Adrenal gland (tissue), 12 donors: ENCODE results near the gene CRYAB. TPM values are rescaled to one million over a fixed set of nuclear protein-coding genes. Genes with fewer than 3 reads are reported as not detected.

Source experiments
- polyA plus RNA-seq, 3 donors: library from polyadenylated mRNA; stranded (reverse); fragments of 200-250 nt in 2 of 3; fragments of 350-450 nt in 1 of 3; fragmentation: Illumina TruSeq in 1 of 3; extraction: RNeasy Lipid Tissue Mini Kit (QIAGEN cat#74804) in 1 of 3; gene quantifications; one replicate each; pipeline ENCODE4 v1.2.3, GENCODE V29; 2013 to 2014
- small RNA-seq, 2 donors: library from RNA; depleted of rRNA; stranded (forward); fragments of <200 nt; gene quantifications; one replicate each; pipeline ENCODE3, GENCODE V24; 2016
- total RNA-seq, 9 donors: library from RNA; depleted of rRNA in 4 of 9; stranded (reverse); fragments of >200 nt in 4 of 9; fragments of 120-200 nt in 1 of 9; fragmentation: NEBNext Ultra II Directional in 1 of 9; extraction: Animal tissue kit (Norgen Biotek cat#: 25700) in 1 of 9; gene quantifications; one replicate each; pipeline versions ENCODE4 v1.1.0 to v1.2.4, GENCODE V29; 2013 to 2023
- donor health status: healthy with polysubstance abuse.
- donor health status: Bipolar disorder and iron deficiency.
- donor health status: DM: yes; HTN: yes; CAD: no.
- donor health status: DM: no; HTN: no; CAD: no.
- donor health status: DM: no; HTN: no; CAD: no.
- donor health status: DM: yes; HTN: yes; CAD: no.

Gene CRYAB
- total and polyA plus RNA-seq, 12 donors, result 6.8 to 108 (median 66.5) TPM

Small RNA genes within 50 kb of the gene (small RNA-seq; reads per million reads assigned to genes)
- gene C11orf52, result 0 reads per million in 2 donors
- gene GNG5P3, result 0 reads per million in 2 donors
- gene RNA5SP351, result 0 reads per million in 2 donors
- 0.12 to 0.17 reads per million in 2 donors for gene RPL37AP8

Other genes with a start within 250 kb of the CRYAB start
- 10 to 100 TPM; 16.8 to 58.1 (median 33.4) TPM for gene PPP2R1B, start 145.4 kb downstream of the CRYAB start, total RNA-seq
- 10 to 100 TPM; 10.3 to 37.7 (median 12.8) TPM for gene PPP2R1B, start 145.4 kb downstream of the CRYAB start, polyA plus RNA-seq
- gene ALG9, start 40.2 kb downstream of the CRYAB start, total RNA-seq, result 10 to 100 TPM; 23.6 to 40.7 (median 30.1) TPM
- 10 to 100 TPM; 43.8 to 53.6 (median 50.6) TPM for gene ALG9, start 40.2 kb downstream of the CRYAB start, polyA plus RNA-seq
- gene FDXACB1, start 32.6 kb downstream of the CRYAB start, total RNA-seq, result 1 to 10 TPM; 2.3 to 6.3 (median 3.9) TPM
- 1 to 10 TPM; 2.6 to 4.2 (median 3.5) TPM for gene FDXACB1, start 32.6 kb downstream of the CRYAB start, polyA plus RNA-seq
- 10 to 100 TPM; 26.6 to 60.7 (median 37.3) TPM for gene CFAP68, start 32.2 kb downstream of the CRYAB start, total RNA-seq
- gene CFAP68, start 32.2 kb downstream of the CRYAB start, polyA plus RNA-seq, result 10 to 100 TPM; 46.5 to 80.4 (median 59.6) TPM
- 1 to 10 TPM in 4 of 9 donors, under 1 TPM in 3, not detected in 2; 0.55 to 2.3 (median 1.2) TPM for gene HSPB2, start 964 bp upstream of the CRYAB start, total RNA-seq
- gene HSPB2, start 964 bp upstream of the CRYAB start, polyA plus RNA-seq, result 1 to 10 TPM in 2 of 3 donors, under 1 TPM in 1; 0.51 to 6.1 (median 3.9) TPM
- 1 to 10 TPM in 5 of 9 donors, under 1 TPM in 2, not detected in 2; 0.53 to 4.2 (median 2.5) TPM for gene C11orf52, start 7.1 kb upstream of the CRYAB start, total RNA-seq
- 1 to 10 TPM in 2 of 3 donors, under 1 TPM in 1; 0.68 to 1.9 (median 1.7) TPM for gene C11orf52, start 7.1 kb upstream of the CRYAB start, polyA plus RNA-seq
- gene DIXDC1, start 25.6 kb upstream of the CRYAB start, total RNA-seq, result 10 to 100 TPM; 14.8 to 56.0 (median 46.5) TPM
- gene DIXDC1, start 25.6 kb upstream of the CRYAB start, polyA plus RNA-seq, result 10 to 100 TPM in 2 of 3 donors, 1 to 10 TPM in 1; 7.9 to 30.1 (median 11.5) TPM
- 10 to 100 TPM; 18.9 to 95.1 (median 28.7) TPM for gene DLAT, start 113.6 kb upstream of the CRYAB start, total RNA-seq
- gene DLAT, start 113.6 kb upstream of the CRYAB start, polyA plus RNA-seq, result 10 to 100 TPM in 1 of 3 donors, 1 to 10 TPM in 2; 7.6 to 75.3 (median 8.1) TPM
- 1 to 10 TPM in 8 of 9 donors, under 1 TPM in 1; 0.91 to 3.7 (median 2.3) TPM for gene PIH1D2, start 162.2 kb upstream of the CRYAB start, total RNA-seq
- gene PIH1D2, start 162.2 kb upstream of the CRYAB start, polyA plus RNA-seq, result 1 to 10 TPM; 2.1 to 3.3 (median 2.2) TPM
- gene NKAPD1, start 162.5 kb upstream of the CRYAB start, total RNA-seq, result 10 to 100 TPM in 8 of 9 donors, 1 to 10 TPM in 1; 9.8 to 40.5 (median 17.1) TPM
- 10 to 100 TPM in 2 of 3 donors, 1 to 10 TPM in 1; 9.8 to 34.5 (median 10.3) TPM for gene NKAPD1, start 162.5 kb upstream of the CRYAB start, polyA plus RNA-seq
- gene TIMM8B, start 175.0 kb upstream of the CRYAB start, total RNA-seq, result 100 to 1,000 TPM in 2 of 9 donors, 10 to 100 TPM in 7; 23.8 to 304 (median 67.0) TPM
- gene TIMM8B, start 175.0 kb upstream of the CRYAB start, polyA plus RNA-seq, result 100 to 1,000 TPM in 2 of 3 donors, 10 to 100 TPM in 1; 77.8 to 145 (median 117) TPM
- 100 to 1,000 TPM in 8 of 9 donors, 10 to 100 TPM in 1; 66.8 to 149 (median 119) TPM for gene SDHD, start 175.1 kb upstream of the CRYAB start, total RNA-seq
- gene SDHD, start 175.1 kb upstream of the CRYAB start, polyA plus RNA-seq, result 100 to 1,000 TPM in 1 of 3 donors, 10 to 100 TPM in 2; 47.6 to 128 (median 65.0) TPM